ENCODE results near the gene DNAJC13. TPM values are rescaled to one million over a fixed set of nuclear protein-coding genes. Genes with fewer than 3 reads are reported as not detected.

The DNAJC13 gene
- total and polyA plus RNA-seq, 8 donors: 3.8 to 23.2 (median 11.6) TPM

GRCh38 chr3:132486099-132486498, 68.8 kb downstream of the DNAJC13 start:
- TF ChIP-seq, protein P1, sequence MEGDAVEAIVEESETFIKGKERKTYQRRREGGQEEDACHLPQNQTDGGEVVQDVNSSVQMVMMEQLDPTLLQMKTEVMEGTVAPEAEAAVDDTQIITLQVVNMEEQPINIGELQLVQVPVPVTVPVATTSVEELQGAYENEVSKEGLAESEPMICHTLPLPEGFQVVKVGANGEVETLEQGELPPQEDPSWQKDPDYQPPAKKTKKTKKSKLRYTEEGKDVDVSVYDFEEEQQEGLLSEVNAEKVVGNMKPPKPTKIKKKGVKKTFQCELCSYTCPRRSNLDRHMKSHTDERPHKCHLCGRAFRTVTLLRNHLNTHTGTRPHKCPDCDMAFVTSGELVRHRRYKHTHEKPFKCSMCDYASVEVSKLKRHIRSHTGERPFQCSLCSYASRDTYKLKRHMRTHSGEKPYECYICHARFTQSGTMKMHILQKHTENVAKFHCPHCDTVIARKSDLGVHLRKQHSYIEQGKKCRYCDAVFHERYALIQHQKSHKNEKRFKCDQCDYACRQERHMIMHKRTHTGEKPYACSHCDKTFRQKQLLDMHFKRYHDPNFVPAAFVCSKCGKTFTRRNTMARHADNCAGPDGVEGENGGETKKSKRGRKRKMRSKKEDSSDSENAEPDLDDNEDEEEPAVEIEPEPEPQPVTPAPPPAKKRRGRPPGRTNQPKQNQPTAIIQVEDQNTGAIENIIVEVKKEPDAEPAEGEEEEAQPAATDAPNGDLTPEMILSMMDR (IDR thresholded peaks at IDR 0.05): no peak
- FAIRE-seq (no peak), DNase-seq (no peak), ATAC-seq (no peak)
- peaks cover 0 to 7% (median 0%) of the 10 kb centered on the region in 3 donors for H3K4me1 ChIP-seq
- peaks cover 2 to 45% (median 3%) of the 10 kb centered on the region in 3 donors for H3K36me3 ChIP-seq
- intact Hi-C loops (cut with DNase I): no loop called here
- 86 to 91% methylated on average over 3 of the region's 3 CpGs for WGBS, 2 donors
- H3K9me3 ChIP-seq: no peaks in the 10 kb centered on the region
- no peaks in the 10 kb centered on the region for H3K27me3 ChIP-seq
- no peak overlapping the region for H3K27ac ChIP-seq
- H3K4me3 ChIP-seq: no peak overlapping the region

GRCh38 chr3:132488151-132488550, 70.8 kb downstream of the DNAJC13 start:
- 29 to 41% methylated on average over 2 of the region's 2 CpGs for WGBS, 2 donors
- intact Hi-C loops (cut with DNase I): no loop called here
- H3K4me3 ChIP-seq: no peak overlapping the region
- FAIRE-seq (no peak), DNase-seq (no peak), ATAC-seq (no peak)
- peaks cover 0 to 7% (median 0%) of the 10 kb centered on the region in 3 donors for H3K4me1 ChIP-seq
- H3K27me3 ChIP-seq: no peaks in the 10 kb centered on the region
- H3K27ac ChIP-seq: no peak overlapping the region
- peaks cover 2 to 44% (median 3%) of the 10 kb centered on the region in 3 donors for H3K36me3 ChIP-seq
- TF ChIP-seq, protein P1 (IDR thresholded peaks at IDR 0.05): no peak
- no peaks in the 10 kb centered on the region for H3K9me3 ChIP-seq

DNA sequence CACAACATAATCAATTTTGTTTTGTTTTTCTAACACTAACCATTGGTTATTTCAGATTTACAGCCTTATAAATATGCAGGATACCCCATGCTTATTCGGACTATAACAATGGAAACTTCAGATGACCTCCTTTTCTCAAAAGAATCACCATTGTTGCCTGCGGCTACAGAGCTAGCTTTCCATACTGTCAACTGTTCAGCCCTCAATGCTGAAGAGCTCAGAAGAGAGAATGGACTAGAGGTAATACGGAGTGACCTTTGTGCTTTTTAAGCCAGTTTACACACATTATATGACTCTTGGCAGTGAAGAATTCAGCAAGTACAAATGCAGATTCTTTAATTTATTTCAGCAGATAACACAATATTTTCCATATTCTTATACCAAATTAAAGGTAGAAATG, 81.8 kb downstream of the DNAJC13 start:
- FAIRE-seq: no peak
- H3K27ac ChIP-seq: no peak overlapping the region
- peaks cover 0 to 65% (median 23%) of the 10 kb centered on the region in 3 donors for H3K36me3 ChIP-seq
- no peak overlapping the region for H3K4me3 ChIP-seq
- no peak for ATAC-seq
- H3K9me3 ChIP-seq: no peaks in the 10 kb centered on the region
- no peaks in the 10 kb centered on the region for H3K27me3 ChIP-seq
- WGBS, 2 donors: 94 to 96% methylated on average over 3 of the region's 3 CpGs
- intact Hi-C loops (cut with DNase I): no loop called here
- H3K4me1 ChIP-seq: no peaks in the 10 kb centered on the region
- TF ChIP-seq, protein P1 (IDR thresholded peaks at IDR 0.05): no peak
- no peak for DNase-seq

DNA sequence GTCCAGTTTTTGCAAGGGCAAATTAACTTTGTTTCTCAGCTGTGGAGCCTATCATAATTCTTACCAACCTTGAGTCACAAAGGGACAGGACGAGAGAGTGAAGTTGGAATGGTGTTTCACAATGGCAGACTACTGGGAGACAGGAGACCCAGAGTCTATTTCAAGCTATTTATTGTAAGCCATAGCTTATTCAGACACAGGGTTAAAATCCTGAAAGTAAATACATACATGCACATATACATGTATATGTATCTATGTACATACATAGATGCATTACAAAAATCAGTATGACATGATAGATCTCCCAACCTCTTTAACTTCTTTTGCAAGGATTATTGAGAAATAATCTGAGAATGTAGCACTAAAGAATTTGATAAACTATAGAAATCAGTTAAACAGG, 86.3 kb downstream of the DNAJC13 start:
- H3K4me1 ChIP-seq: no peaks in the 10 kb centered on the region

GRCh38 chr3:132504375-132504933, 87.2 kb downstream of the DNAJC13 start:
- H3K4me3 ChIP-seq: no peak overlapping the region
- H3K27me3 ChIP-seq: no peaks in the 10 kb centered on the region
- TF ChIP-seq, protein P1 (IDR thresholded peaks at IDR 0.05): no peak
- intact Hi-C loops (cut with DNase I): no loop called here
- DNase-seq (no peak), FAIRE-seq (no peak), ATAC-seq (no peak)
- H3K27ac ChIP-seq: no peak overlapping the region
- H3K4me1 ChIP-seq: no peaks in the 10 kb centered on the region
- H3K9me3 ChIP-seq: no peaks in the 10 kb centered on the region
- peaks cover 0 to 31% (median 15%) of the 10 kb centered on the region in 3 donors for H3K36me3 ChIP-seq

More for the DNA sequence above, 86.3 kb downstream of the DNAJC13 start:
- TF ChIP-seq, protein P1 (IDR thresholded peaks at IDR 0.05): no peak
- Histone ChIP-seq H3K4me3 (no peak overlapping the region), H3K27ac (no peak overlapping the region), H3K36me3 (peaks cover 0 to 36% (median 15%) of the 10 kb centered on the region in 3 donors), H3K9me3 (no peaks in the 10 kb centered on the region), H3K27me3 (no peaks in the 10 kb centered on the region)
- intact Hi-C loops (cut with DNase I): no loop called here
- DNase-seq (no peak), FAIRE-seq (no peak), ATAC-seq (no peak)
- WGBS, 2 donors: 94 to 95% methylated on average over 1 of the region's 1 CpG

Data from pancreas (tissue), 10 donors.